Sigmoid colon (tissue), 4 donors: ENCODE measurements around the gene SIM2.

ENCODE experiments used
- CTCF ChIP-seq, 4 experiments: fragments of 450-650 bp in 3 of 4; fragments of 200-600 bp in 1 of 4; IDR thresholded peaks; one replicate each; pipeline ENCODE4 v1.5.1; 2016 to 2019; ENCODE audit warnings: antibody characterized with exemption in 4 of 4, mild to moderate bottlenecking in 3 of 4, moderate library complexity in 2 of 4
- POLR2A ChIP-seq, 2 donors: fragments of 450-650 bp; IDR thresholded peaks; one replicate each; pipeline ENCODE4 v1.6.1; 2016; ENCODE audit warnings: antibody characterized with exemption in 2 of 2, mild to moderate bottlenecking in 2 of 2, moderate library complexity in 2 of 2
- POLR2AphosphoS5 ChIP-seq, 4 donors: sonication (generic); formaldehyde crosslinking; IDR thresholded peaks; one replicate each; pipeline ENCODE4 v1.6.1; 2017; ENCODE audit warnings: antibody characterized with exemption in 4 of 4

DNA sequence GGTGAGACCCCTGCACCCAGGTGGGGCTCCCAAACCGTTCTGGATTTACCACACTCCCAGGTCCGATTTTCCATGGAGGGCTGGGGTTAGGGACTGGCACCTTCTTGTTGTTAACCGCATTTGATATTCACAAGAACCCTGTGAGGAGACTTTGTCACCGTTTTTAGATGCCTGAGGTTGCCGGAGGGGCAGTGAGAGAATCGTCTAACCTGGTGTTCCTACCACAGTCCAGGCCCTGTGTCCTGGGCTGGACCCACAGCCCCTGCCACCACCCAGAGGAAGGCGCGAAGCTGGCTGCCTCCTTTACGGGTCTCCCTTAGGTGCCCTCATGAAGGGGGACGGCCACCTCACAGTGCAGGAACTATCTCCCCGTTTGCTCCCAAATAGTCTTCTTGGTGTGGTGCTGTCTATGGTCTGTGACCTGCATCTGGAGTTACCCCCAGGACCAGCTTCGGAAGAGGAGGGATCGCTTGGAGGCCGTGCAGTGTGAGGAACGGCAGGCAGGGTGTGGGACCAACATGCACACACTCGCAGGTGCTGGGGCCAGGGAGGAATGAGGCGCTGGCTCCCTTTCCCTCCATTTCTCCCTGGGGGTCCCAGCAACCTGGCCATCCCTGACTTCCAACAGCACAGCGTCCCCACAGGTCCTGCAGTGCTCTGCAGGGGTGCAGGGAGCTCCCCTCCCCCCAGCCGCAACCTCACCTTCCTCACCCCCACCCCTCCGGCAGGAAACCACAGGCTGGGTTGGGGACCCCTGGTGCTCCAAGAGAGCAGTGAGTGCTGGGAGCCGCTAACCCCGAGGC is 7.0 kb downstream of the SIM2 start:
- TF ChIP-seq CTCF (IDR thresholded peaks at IDR 0.05) (no peak), POLR2A (IDR thresholded peaks at IDR 0.05) (no peak), POLR2AphosphoS5 (IDR thresholded peaks at IDR 0.05) (no peak)
